H1 (cell line): ENCODE data around the gene PPP1R15B. TPM values are rescaled to one million over a fixed set of nuclear protein-coding genes. Genes with fewer than 3 reads are reported as not detected.

Experiments used
- CTCF ChIA-PET: fragments of 300-600 bp; sonication (Branson Sonifier 250); formaldehyde crosslinking; loops from one replicate; lab custom pipeline; 2021; ENCODE audit not compliant: partially characterized antibody; lab: Charles Lee
- POLR2A ChIA-PET: fragments of 300-600 bp; sonication (Branson Sonifier 250); formaldehyde crosslinking; loops from one replicate; lab custom pipeline; 2021; ENCODE audit warnings: inconsistent platforms; ENCODE audit not compliant: partially characterized antibody; lab: Charles Lee
- DNase-seq, 2 experiments: peaks; one replicate each; pipeline versions ENCODE4 v3.0.0 to v3.0.0-alpha.2; 2010 to 2022; ENCODE audit warnings: low spot score in 2 of 2, low read depth in 1 of 2, mixed read lengths in 1 of 2
- FAIRE-seq: peaks from 2 replicates; lab custom pipeline; 2011; peaks lifted over from hg19 to GRCh38; lab: Jason Lieb, UNC
- H2AFZ ChIP-seq: 2 replicates; pipeline ENCODE4 v1.8.1; 2012; ENCODE audit warnings: low read length, inconsistent platforms
- H2AK5ac ChIP-seq: 2 replicates; pipeline ENCODE4 v1.6.1; 2013; ENCODE audit warnings: low read depth, low read length
- H2BK120ac ChIP-seq: replicated peaks from 2 replicates; pipeline ENCODE3; 2013; ENCODE audit warnings: low read depth, low read length, inconsistent platforms
- H2BK12ac ChIP-seq: 2 replicates; pipeline ENCODE4 v1.6.1; 2013; ENCODE audit warnings: low read depth, low read length
- H2BK15ac ChIP-seq: 2 replicates; pipeline ENCODE4 v1.6.1; 2013; ENCODE audit warnings: low read length
- H2BK20ac ChIP-seq: 2 replicates; pipeline ENCODE4 v1.6.1; 2013; ENCODE audit warnings: low read length
- H2BK5ac ChIP-seq: 2 replicates; pipeline ENCODE4 v1.6.1; 2013; ENCODE audit warnings: low read depth, low read length
- H3K14ac ChIP-seq: 2 replicates; pipeline ENCODE4 v1.6.1; 2013; ENCODE audit warnings: inconsistent platforms; ENCODE audit not compliant: insufficient read length
- H3K18ac ChIP-seq: 2 replicates; pipeline ENCODE4 v1.6.1; 2013; ENCODE audit warnings: low read length; ENCODE audit errors: extremely low read depth
- H3K23ac ChIP-seq: 2 replicates; pipeline ENCODE4 v1.6.1; 2013; ENCODE audit warnings: inconsistent platforms; ENCODE audit not compliant: insufficient read length
- H3K23me2 ChIP-seq: 2 replicates; pipeline ENCODE4 v1.6.1; 2013; ENCODE audit warnings: low read depth, low read length
- H3K27ac ChIP-seq: 2 replicates; pipeline ENCODE4 v1.6.1; 2011; ENCODE audit warnings: low read depth, low read length, inconsistent platforms
- H3K27me3 ChIP-seq, 4 experiments: replicated peaks in 1 of 4; 1 replicate in 1 of 4; 2 replicates in 3 of 4; pipeline versions ENCODE4 v1.6.1 to v1.8.1; 2011 to 2013; ENCODE audit warnings: low read length in 3 of 4, mild to moderate bottlenecking in 3 of 4, inconsistent platforms in 2 of 4, mixed read lengths in 2 of 4, moderate library complexity in 1 of 4; ENCODE audit not compliant: control insufficient read depth in 3 of 4, insufficient read depth in 3 of 4; ENCODE audit errors: extremely low read depth in 1 of 4
- H3K36me3 ChIP-seq, 4 experiments: 2 replicates each; pipeline versions ENCODE4 v1.6.1 to v1.8.1; 2011 to 2013; ENCODE audit warnings: mild to moderate bottlenecking in 4 of 4, low read length in 3 of 4, moderate library complexity in 2 of 4, control low read depth in 1 of 4, inconsistent platforms in 1 of 4; ENCODE audit not compliant: insufficient read depth in 4 of 4, control insufficient read depth in 2 of 4
- H3K4ac ChIP-seq: replicated peaks from 2 replicates; pipeline ENCODE3; 2013; ENCODE audit warnings: low read length, low read depth, mixed read lengths, inconsistent platforms; ENCODE audit not compliant: insufficient read length
- H3K4me1 ChIP-seq, 4 experiments: replicated peaks in 1 of 4; 1 replicate in 1 of 4; 2 replicates in 3 of 4; pipeline versions ENCODE4 v1.6.1 to v1.8.1; 2011 to 2013; ENCODE audit warnings: low read length in 3 of 4, inconsistent platforms in 2 of 4, mixed read lengths in 1 of 4; ENCODE audit not compliant: insufficient read depth in 4 of 4, control insufficient read depth in 3 of 4
- H3K4me2 ChIP-seq, 2 experiments: 2 replicates each; pipeline versions ENCODE4 v1.6.1 to v1.8.1; 2011 to 2013; ENCODE audit warnings: low read depth in 2 of 2, low read length in 2 of 2, control low read depth in 1 of 2, inconsistent platforms in 1 of 2, mild to moderate bottlenecking in 1 of 2; ENCODE audit not compliant: insufficient read depth in 1 of 2
- H3K4me3 ChIP-seq, 4 experiments: fragments of 200-600, 300-600 bp in 1 of 4; sonication (generic), shearing (Covaris generic), sonication (Bioruptor Twin) in 1 of 4; 2 replicates each; pipeline versions ENCODE4 v1.5.1 to v1.8.1; 2011 to 2016; ENCODE audit warnings: low read length in 4 of 4, low read depth in 3 of 4, control low read depth in 2 of 4, inconsistent platforms in 2 of 4, mild to moderate bottlenecking in 2 of 4, mixed read lengths in 1 of 4, moderate library complexity in 1 of 4; ENCODE audit not compliant: insufficient read depth in 2 of 4; ENCODE audit errors: extremely low read depth in 1 of 4
- H3K56ac ChIP-seq: replicated peaks from 2 replicates; pipeline ENCODE3; 2013; ENCODE audit warnings: low read depth, mild to moderate bottlenecking, mixed read lengths, low read length, inconsistent platforms; ENCODE audit not compliant: insufficient read length
- H3K79me1 ChIP-seq: 2 replicates; pipeline ENCODE4 v1.6.1; 2013; ENCODE audit warnings: low read depth, low read length, control low read depth
- H3K79me2 ChIP-seq, 2 experiments: 2 replicates each; pipeline versions ENCODE4 v1.6.1 to v1.8.1; 2012 to 2013; ENCODE audit warnings: low read length in 2 of 2, mild to moderate bottlenecking in 2 of 2, inconsistent platforms in 1 of 2; ENCODE audit not compliant: insufficient read depth in 2 of 2, control insufficient read depth in 1 of 2
- H3K9ac ChIP-seq, 4 experiments: replicated peaks in 1 of 4; 1 replicate in 1 of 4; 2 replicates in 3 of 4; pipeline versions ENCODE4 v1.6.1 to v1.8.1; 2011 to 2013; ENCODE audit warnings: low read depth in 3 of 4, low read length in 3 of 4, control low read depth in 2 of 4, mild to moderate bottlenecking in 2 of 4, moderate library complexity in 2 of 4, inconsistent platforms in 1 of 4; ENCODE audit errors: extremely low read depth in 1 of 4
- H3K9me3 ChIP-seq, 2 experiments: 2 replicates each; pipeline versions ENCODE4 v1.6.1 to v1.8.1; 2012 to 2013; ENCODE audit warnings: mild to moderate bottlenecking in 2 of 2, moderate library complexity in 2 of 2, control low read depth in 1 of 2, inconsistent platforms in 1 of 2, low read depth in 1 of 2, low read length in 1 of 2, mixed read lengths in 1 of 2; ENCODE audit not compliant: insufficient read depth in 2 of 2
- H4K20me1 ChIP-seq, 2 experiments: replicated peaks in 1 of 2; 2 replicates each; pipeline versions ENCODE3 to v1.8.1; 2011 to 2013; ENCODE audit warnings: inconsistent platforms in 2 of 2, low read length in 2 of 2, mild to moderate bottlenecking in 1 of 2; ENCODE audit not compliant: insufficient read depth in 2 of 2, control insufficient read depth in 1 of 2
- H4K5ac ChIP-seq: 2 replicates; pipeline ENCODE4 v1.6.1; 2013; ENCODE audit warnings: low read length, low read depth, mixed read lengths, inconsistent platforms; ENCODE audit not compliant: insufficient read length
- H4K8ac ChIP-seq: 2 replicates; pipeline ENCODE4 v1.8.0; 2013; ENCODE audit warnings: mild to moderate bottlenecking, moderate library complexity, low read length, inconsistent platforms; ENCODE audit not compliant: insufficient read depth; ENCODE audit errors: extremely low read depth
- H4K91ac ChIP-seq: replicated peaks from 2 replicates; pipeline ENCODE3; 2013; ENCODE audit warnings: low read length, mixed read lengths, inconsistent platforms; ENCODE audit not compliant: insufficient read length
- BACH1 ChIP-seq: IDR thresholded peaks from 2 replicates; pipeline ENCODE4 v1.6.1; 2012; ENCODE audit warnings: low read length, improper control_type of control experiment
- CBX5 ChIP-seq: fragments of 300-800, 300-1000 bp; sonication (generic); IDR thresholded peaks from 2 replicates; pipeline ENCODE4 v1.7.1; 2016; ENCODE audit warnings: antibody characterized with exemption, low read length, low read depth
- CEBPB ChIP-seq: IDR thresholded peaks from 2 replicates; pipeline ENCODE4 v1.6.1; 2012; ENCODE audit warnings: low read depth, low read length
- CTBP2 ChIP-seq: IDR thresholded peaks from 2 replicates; pipeline ENCODE4 v1.7.0; 2011; ENCODE audit warnings: borderline replicate concordance, mild to moderate bottlenecking, moderate library complexity, mixed read lengths, low read length; ENCODE audit not compliant: insufficient read depth, insufficient read length
- E2F6 ChIP-seq: IDR thresholded peaks from 2 replicates; pipeline ENCODE4 v1.6.1; 2012; ENCODE audit warnings: inconsistent platforms
- KDM4A ChIP-seq: IDR thresholded peaks from one replicate; pipeline ENCODE4 v1.7.1; 2012; ENCODE audit warnings: low read depth, mild to moderate bottlenecking, moderate library complexity, low read length, inconsistent platforms; ENCODE audit not compliant: severe bottlenecking
- PHF8 ChIP-seq: fragments of 200-600 bp; sonication (generic); conservative IDR thresholded peaks from 2 replicates; pipeline ENCODE4 v1.7.1; 2012; ENCODE audit warnings: low read depth, mild to moderate bottlenecking, inconsistent platforms, low read length, moderate library complexity
- POLR2AphosphoS5 ChIP-seq: IDR thresholded peaks from 2 replicates; pipeline ENCODE4 v1.6.1; 2011; ENCODE audit warnings: low read depth, low read length
- SAP30 ChIP-seq: fragments of 300-600 bp; sonication (generic); IDR thresholded peaks from 2 replicates; pipeline ENCODE4 v1.7.1; 2012; ENCODE audit warnings: low read length, moderate library complexity, mild to moderate bottlenecking, inconsistent platforms; ENCODE audit not compliant: insufficient read depth, insufficient replicate concordance
- TAF1 ChIP-seq: IDR thresholded peaks from 2 replicates; pipeline ENCODE4 v1.6.1; 2011; ENCODE audit warnings: mild to moderate bottlenecking, low read depth, low read length
- YY1 ChIP-seq: IDR thresholded peaks from 2 replicates; pipeline ENCODE4 v1.6.1; 2011; ENCODE audit warnings: low read depth, mild to moderate bottlenecking, low read length
- WGBS, 2 experiments: shearing (Covaris generic) in 1 of 2; methylation state at CpG; one replicate each; pipeline versions ENCODE4 v1.1.6 to v1.1.7; 2013 to 2015; ENCODE audit warnings: low lambda C conversion rate in 2 of 2, mixed read lengths in 2 of 2, inconsistent platforms in 1 of 2, low coverage in 1 of 2, missing lambda C conversion rate in 1 of 2; ENCODE audit not compliant: insufficient replicate concordance in 2 of 2, insufficient coverage in 1 of 2, insufficient read length in 1 of 2; ENCODE audit errors: extremely low coverage in 1 of 2, missing lambda C conversion rate in 1 of 2; 5-methylcytosine and 5-hydroxymethylcytosine counted together
- polyA plus RNA-seq, 7 experiments: library from polyadenylated mRNA; depleted of rRNA in 3 of 7; stranded (reverse) in 5 of 7; unstranded in 2 of 7; fragments of >200 nt in 5 of 7; fragments of 200-250 nt in 2 of 7; gene quantifications; 1 replicate in 5 of 7; 2 replicates in 1 of 7; 4 replicates in 1 of 7; pipeline versions ENCODE4 v1.2.1 to v1.2.3, GENCODE V29; 2011 to 2013; ENCODE audit warnings: missing spikeins in 2 of 7, mixed read lengths in 2 of 7
- total RNA-seq: library from RNA; stranded (reverse); fragmentation: NEBNext Ultra II Directional; extraction: Animal tissue kit (Norgen Biotek cat#: 25700); gene quantifications from 2 replicates; pipeline ENCODE4 v1.2.1, GENCODE V29; 2021

Gene PPP1R15B
- total and polyA plus RNA-seq, 2 of the 8 experiments (the other 6 are each of a cell fraction or from before 2014, with no cell fraction given), result 14.4 to 72.2 TPM

- CTCF ChIA-PET, result interaction anchor here (1.0 to 2.5 kb wide), 17 partner anchors 11 to 205 kb away, joined by 3 to 16 read pairs (median 6); partner anchors contain the start of gene GOLT1A
- H3K18ac ChIP-seq, result no peak overlapping the region
- H3K36me3 ChIP-seq, result no peaks in the 10 kb centered on the region
- H3K27me3 ChIP-seq, result peaks cover 0 to 5% (median 0%) of the 10 kb centered on the region in 4 experiments; a peak in 3 of 7 replicates
- no peak overlapping the region for H3K4me2 ChIP-seq
- no peak overlapping the region for H2AFZ ChIP-seq
- no peak overlapping the region for H2BK12ac ChIP-seq
- no peak overlapping the region for H2BK120ac ChIP-seq
- POLR2A ChIA-PET, result interaction anchor here (0.6 kb wide), 1 partner anchor 231 kb away, joined by 4 read pairs; no protein-coding TSS in a partner anchor
- no peak overlapping the region for H2BK20ac ChIP-seq
- no peaks in the 10 kb centered on the region for H3K79me1 ChIP-seq
- no peak overlapping the region for H3K23ac ChIP-seq
- no peak overlapping the region for H4K8ac ChIP-seq
- H4K5ac ChIP-seq, result no peak overlapping the region
- no peak overlapping the region for H3K9ac ChIP-seq
- TF ChIP-seq YY1 (no peak), TAF1 (no peak), BACH1 (no peak), SAP30 (no peak), POLR2AphosphoS5 (no peak), KDM4A (no peak), E2F6 (no peak), CTBP2 (no peak), CEBPB (no peak), CBX5 (no peak), PHF8 (no peak)
- no peak overlapping the region for H4K91ac ChIP-seq
- FAIRE-seq (no peak), DNase-seq (no peak)
- H3K23me2 ChIP-seq, result no peaks in the 10 kb centered on the region
- no peak overlapping the region for H3K56ac ChIP-seq
- WGBS, 2 experiments, result 84% methylated on average over 10 of the region's 10 CpGs; no CpG with 5 or more reads in 1 of the 2 experiments
- H3K27ac ChIP-seq, result no peak overlapping the region
- H2BK15ac ChIP-seq, result no peak overlapping the region
- no peak overlapping the region for H2BK5ac ChIP-seq
- no peak overlapping the region for H3K14ac ChIP-seq
- H3K79me2 ChIP-seq, result no peaks in the 10 kb centered on the region
- no peak overlapping the region for H3K4ac ChIP-seq
- no peaks in the 10 kb centered on the region for H4K20me1 ChIP-seq
- H3K9me3 ChIP-seq, result no peaks in the 10 kb centered on the region
- peaks cover 0 to 2% (median 0%) of the 10 kb centered on the region in 4 experiments; a peak in 2 of 7 replicates for H3K4me1 ChIP-seq
- H2AK5ac ChIP-seq, result no peak overlapping the region; the same call in 1 of the 2 replicates
- H3K4me3 ChIP-seq, result no peak overlapping the region
These were observed 43.7 kb downstream of the PPP1R15B start for GRCh38 chr1:204367956-204368355.
